Ishikawa (cell line): ENCODE results near the gene G0S2.

Experiments
- CEBPB ChIP-seq: IDR thresholded peaks from 2 replicates; pipeline ENCODE4 v1.6.1; 2012
- EP300 ChIP-seq: IDR thresholded peaks from 2 replicates; pipeline ENCODE4 v1.6.1; 2012; ENCODE audit warnings: borderline replicate concordance
- MAX ChIP-seq: IDR thresholded peaks from 2 replicates; pipeline ENCODE4 v1.6.1; 2012
- REST ChIP-seq: IDR thresholded peaks from 2 replicates; pipeline ENCODE4 v1.6.1; 2012; ENCODE audit warnings: low read depth, mild to moderate bottlenecking
- USF1 ChIP-seq: IDR thresholded peaks from 2 replicates; pipeline ENCODE4 v1.6.1; 2012
- YY1 ChIP-seq: IDR thresholded peaks from 2 replicates; pipeline ENCODE4 v1.6.1; 2012; ENCODE audit warnings: low read depth

- TF ChIP-seq EP300 (no peak), YY1 (no peak), REST (no peak), MAX (no peak), CEBPB (peak; percentile 80), USF1 (no peak)
Measured at GRCh38 chr1:209673631-209674417, 1.4 kb upstream of the G0S2 start.
